Central memory CD4-positive, alpha-beta T cell (primary cell): ENCODE results near the gene SNX4.
A peak's percentile ranks its signal among the peaks of the same experiment; 100 is the strongest.
"Not testable (repeated sequence)": the region's sequence is repeated elsewhere in the genome, so short reads cannot be mapped to it uniquely, and the experiment has no call there.

Experiments used
- DNase-seq: peaks from one replicate; pipeline ENCODE4 v3.0.0; 2022
- total RNA-seq, 3 experiments: gene quantifications; one replicate each; lab custom pipeline; 2026; lab: John Stamatoyannopoulos, UW

The SNX4 gene
- 23.2 to 67.7 (median 35.0) reads per million in 3 experiments for total RNA-seq

DNA sequence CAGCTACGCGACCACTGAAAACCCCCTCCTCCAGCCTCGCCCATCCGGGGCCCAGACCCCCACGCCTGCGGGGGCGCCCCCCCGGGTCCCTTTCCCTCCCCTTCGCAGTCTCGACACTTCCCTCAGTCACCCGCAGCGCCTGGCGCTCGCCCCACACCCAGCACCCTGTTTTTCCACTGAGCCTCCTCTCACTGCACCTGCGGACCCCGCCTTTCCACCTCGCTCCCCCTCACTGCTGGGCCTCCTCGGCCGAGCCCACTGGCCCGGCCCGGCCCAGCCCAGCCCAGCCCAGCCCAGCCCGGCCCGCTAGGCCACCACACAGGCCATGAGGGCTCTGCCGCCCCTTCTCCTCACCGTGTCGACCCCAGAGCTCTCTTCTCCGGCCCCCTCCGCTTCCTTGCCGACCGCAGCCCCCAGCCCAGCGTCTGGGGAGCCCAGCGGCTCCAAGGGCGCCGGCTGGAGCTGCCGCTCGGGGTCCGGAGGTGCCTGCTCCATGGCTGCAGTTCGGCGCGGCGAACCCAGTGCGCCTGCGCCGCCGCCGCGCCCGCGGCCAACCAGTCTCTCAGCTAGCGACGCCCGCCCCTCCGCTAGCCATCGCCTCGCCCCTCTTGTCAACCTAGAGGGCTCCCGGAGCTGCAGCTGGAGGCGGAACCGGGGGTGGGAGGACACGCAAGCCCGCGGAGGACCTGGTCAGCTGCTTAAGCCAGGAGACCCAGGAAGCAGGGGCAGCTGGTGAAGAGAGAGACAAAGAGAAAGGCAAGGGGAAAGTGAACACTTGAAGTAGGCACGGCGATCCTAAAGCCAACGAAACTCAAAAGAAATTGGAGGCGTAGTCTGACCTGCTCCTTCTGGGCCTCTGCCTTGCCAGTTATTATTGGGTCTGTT is at the start of gene SNX4:
Gene SNX4, minus strand, starts transcription at position 525 of the 885 bp plus-strand sequence. Its CDS starts 30 bp downstream, at position 495.
- peak; percentile 82 for DNase-seq

DNA sequence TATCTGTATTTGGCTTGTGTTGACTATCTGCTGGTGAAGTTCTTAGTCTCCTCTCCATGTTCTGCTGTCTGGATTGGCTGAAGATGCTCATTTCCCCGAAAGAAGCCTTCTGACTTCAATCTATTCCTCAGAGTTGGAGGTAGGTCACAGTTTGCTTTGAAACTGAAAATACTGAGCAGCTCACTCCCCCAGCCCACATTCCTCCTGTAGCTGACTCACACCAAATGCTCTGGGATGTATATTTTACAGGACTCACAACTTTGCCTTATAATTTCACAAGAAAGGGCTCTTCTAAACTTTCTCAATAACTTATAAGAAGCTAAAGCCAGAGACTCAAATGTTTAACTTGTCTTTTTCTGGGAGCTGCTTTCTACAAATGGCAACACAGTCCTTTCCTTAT is 36.3 kb upstream of the SNX4 start:
- no peak for DNase-seq

GRCh38 chr3:125552401-125552800 is 32.4 kb upstream of the SNX4 start:
- DNase-seq: no peak

DNA sequence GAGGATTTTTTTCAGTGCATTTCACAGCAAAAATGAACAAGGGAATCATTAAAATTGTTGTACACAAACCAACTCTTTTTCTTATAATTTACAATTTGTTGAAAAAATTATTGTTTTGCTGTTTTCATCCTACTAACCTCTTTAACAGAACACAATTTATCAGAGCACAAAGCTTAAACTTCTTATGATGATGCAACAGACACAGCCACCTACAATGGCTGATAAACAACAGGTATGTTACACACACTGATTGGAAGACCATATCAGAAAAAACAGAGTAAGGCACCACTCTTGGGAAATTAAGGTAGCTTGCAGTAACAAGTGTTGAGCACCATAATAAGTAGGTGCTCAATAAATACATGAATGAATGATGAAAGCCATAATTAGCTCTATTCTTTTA is 8.9 kb upstream of the SNX4 start:
- DNase-seq: no peak

- DNase-seq: no peak
Measured at GRCh38 chr3:125525153-125525552, 5.2 kb upstream of the SNX4 start.

DNA sequence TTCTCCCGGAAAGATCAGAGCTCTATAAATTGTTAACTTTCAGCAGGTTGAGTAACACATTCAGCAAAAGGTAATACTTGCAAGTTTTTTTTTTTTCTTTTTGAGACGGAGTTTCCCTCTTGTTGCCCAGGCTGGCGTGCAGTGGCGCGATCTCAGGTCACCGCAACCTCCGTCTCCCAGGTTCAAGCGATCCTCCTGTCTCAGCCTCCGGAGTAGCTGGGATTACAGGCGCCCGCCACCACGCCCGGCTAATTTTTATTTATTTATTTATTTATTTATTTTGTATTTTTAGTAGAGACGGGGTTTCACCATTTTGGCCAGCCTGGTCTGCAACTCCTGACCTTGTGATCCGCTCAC is 539 bp upstream of the SNX4 start:
- DNase-seq: not testable (repeated sequence)

DNA sequence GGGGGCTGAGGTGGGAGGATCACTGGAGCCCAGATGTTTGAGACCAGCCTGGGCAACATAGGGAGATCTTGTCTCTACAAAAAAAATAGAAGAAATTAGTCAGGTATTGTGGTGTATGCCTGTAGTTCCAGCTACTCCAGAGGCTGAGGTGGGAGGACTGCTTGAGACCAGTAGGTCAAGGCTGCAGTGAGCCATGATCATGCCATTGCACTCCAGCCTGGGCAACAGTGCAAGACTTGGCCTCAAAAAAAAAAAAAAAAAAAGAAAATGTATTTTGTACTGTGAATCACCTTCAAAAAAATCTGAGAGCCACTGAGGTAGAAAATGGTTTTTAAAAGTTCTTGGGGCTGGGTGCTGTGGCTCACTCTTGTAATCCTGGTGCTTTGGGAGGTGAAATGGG is 4.6 kb downstream of the SNX4 start:
- no peak for DNase-seq

- no peak for DNase-seq
Measured at GRCh38 chr3:125513490-125514115, 6.4 kb downstream of the SNX4 start.

GRCh38 chr3:125512135-125512920 is 7.7 kb downstream of the SNX4 start:
- DNase-seq: no peak

DNA sequence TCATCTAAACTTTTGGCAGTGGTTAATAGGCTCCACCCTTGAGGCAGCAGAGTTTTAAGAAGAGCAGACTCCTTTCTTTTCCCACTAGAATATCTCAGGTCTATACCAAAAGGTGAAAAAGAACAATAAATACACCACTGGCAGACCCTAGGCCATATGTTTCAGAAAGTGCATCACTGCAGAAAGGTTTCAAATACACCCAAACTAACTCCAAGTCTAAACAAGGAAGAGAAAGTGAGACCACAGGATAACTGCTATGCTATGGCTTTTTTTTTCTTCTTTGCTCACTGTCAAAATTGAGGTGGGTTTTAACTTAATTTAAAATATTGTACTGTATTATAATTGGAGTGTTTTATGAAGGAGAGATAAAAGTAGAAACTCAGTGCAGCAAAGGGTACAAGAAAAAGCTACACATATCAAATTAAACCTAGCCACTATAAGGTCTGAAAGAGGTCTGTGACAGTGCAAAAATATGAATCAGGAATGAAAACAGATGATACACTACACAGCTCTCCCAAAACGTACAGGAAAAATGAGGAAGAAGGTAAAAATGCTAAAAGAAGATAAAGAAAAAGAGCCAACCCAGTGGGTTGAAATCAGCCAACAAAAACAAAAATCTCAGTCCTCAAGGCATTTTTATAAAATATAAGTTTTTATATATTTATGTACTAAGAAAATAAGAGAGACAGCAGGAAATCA is 8.4 kb downstream of the SNX4 start:
- DNase-seq: no peak

- DNase-seq: no peak
Measured at GRCh38 chr3:125507128-125507527, 12.9 kb downstream of the SNX4 start.

GRCh38 chr3:125498630-125499029 is 21.4 kb downstream of the SNX4 start:
- DNase-seq: no peak

GRCh38 chr3:125496701-125497100 is 23.3 kb downstream of the SNX4 start:
- DNase-seq: no peak

DNA sequence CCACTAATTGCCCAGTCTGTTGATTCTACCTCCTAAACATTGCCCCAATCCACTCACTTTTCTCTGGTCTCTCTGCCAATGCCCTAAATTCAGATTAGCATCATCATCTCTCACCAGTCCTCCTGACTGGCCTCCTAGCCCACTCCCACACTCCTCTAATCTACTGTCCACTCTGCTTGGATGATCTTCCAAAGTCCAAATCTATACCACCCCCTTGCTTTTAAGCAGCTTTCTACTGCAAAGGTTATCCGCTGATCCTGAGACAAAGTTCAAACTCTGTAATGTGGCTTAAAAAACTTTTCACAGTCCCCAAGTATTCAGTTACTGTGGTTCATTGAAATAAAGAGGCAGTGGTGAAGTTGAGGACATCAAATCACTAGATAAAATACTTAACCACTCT is 37.6 kb downstream of the SNX4 start:
- DNase-seq: no peak

GRCh38 chr3:125481786-125482185 is 38.2 kb downstream of the SNX4 start:
- no peak for DNase-seq

DNA sequence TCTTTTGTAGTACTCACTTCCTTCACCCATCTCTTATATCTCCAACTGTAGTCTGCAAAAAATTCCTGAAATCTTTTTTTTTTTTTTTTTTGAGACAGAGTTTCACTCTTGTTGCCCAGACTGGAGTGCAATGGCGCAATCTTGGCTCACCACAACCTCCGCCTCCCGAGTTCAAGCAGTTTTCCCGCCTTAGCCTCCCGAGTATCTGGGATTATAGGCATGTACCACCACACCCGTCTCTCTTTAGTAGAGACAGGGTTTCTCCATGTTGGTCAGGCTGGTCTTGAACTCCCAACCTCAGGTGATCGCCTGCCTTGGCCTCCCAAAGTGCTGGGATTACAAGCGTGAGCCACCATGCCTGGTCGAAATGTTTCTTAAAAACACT is 38.6 kb downstream of the SNX4 start:
- not testable (repeated sequence) for DNase-seq

- DNase-seq: no peak
Measured at GRCh38 chr3:125480656-125481374, 39.2 kb downstream of the SNX4 start.

DNA sequence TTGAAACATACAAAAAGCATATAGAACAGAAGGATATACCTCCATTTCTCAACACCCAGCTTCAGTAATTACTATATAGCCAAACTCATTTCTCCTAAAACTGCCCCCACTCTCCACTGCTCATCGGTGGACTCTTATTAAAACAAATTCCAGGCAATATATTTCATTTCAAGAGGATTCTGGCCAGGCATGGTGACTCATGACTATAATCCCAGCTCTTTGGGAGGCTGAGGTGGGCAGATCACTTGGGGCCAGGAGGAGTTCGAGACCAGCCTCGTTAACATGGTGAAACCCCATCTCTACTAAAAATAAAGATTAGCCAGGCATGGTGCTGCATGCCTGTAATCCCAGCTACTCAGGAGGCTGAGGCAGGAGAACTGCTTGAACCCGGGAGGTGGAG is 40.9 kb downstream of the SNX4 start:
- DNase-seq: no peak

DNA sequence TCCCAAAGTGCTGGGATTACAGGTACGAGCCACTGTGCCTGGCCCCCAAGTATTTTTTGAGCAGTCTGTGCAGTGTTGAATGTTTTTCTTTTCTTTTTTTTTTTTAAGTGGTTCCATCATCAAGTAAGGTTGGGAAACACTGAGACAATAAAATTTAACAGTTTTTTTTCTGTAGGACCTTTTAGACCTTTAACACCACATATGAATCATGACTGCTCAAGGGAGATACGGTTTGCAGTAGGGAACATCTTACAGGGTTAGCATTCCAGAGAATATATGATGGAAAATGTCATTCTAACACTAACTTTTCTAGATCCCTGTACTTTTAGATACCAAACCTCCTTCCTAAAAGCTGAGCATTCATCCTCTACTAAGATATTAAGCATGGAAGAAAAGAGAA is 41.7 kb downstream of the SNX4 start:
- no peak for DNase-seq

DNA sequence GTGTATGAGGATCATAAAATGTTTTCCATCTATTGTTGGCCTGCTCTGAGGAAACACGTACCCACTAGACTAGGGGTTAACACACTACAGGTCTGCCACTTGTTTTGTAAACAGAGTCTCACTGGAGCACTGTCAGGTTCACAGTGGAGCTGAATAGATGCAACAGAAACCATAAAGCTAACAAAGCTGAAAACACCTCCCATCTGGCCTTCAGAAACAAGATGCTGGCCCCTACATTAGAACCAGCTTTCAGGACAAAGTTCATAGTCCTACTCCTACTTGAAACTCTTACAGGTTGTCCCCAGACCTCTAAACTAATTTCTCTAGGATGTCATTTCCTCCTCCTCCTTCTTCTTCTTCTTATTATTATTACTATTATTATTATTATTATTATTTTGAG is 42.3 kb downstream of the SNX4 start:
- DNase-seq: no peak

DNA sequence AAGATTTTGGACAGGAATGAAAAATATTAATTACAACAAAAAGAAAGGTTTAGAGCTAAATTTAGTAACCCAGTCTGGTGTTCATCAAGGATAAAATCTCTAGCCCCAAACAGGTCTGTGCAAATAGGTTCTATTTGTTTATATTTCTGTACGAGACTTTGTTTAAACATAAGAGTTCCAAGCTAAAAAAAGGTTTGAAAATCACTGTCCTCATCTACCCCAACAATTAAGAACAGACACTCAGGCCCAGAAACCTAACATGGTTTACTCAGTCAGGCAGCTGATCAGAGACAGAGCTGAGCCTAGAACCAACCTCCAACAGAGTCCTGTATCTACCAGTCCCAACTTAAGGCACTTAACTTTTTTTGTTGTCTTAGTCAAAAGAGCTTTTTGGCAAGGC is 49.3 kb downstream of the SNX4 start:
- DNase-seq: no peak

- DNase-seq: no peak
Measured at GRCh38 chr3:125462722-125463299, 57.2 kb downstream of the SNX4 start.
